GM21529 (cell line): ENCODE results near the gene NMB.
"Not testable (repeated sequence)": the region's sequence is repeated elsewhere in the genome, so short reads cannot be mapped to it uniquely, and the experiment has no call there.

Source experiments
- ATAC-seq: cut with Tn5 transposase; IDR thresholded peaks from one replicate; pipeline ENCODE4 v1.9.1; 2021; ENCODE audit not compliant: unreplicated experiment

Gene NMB, protein sequence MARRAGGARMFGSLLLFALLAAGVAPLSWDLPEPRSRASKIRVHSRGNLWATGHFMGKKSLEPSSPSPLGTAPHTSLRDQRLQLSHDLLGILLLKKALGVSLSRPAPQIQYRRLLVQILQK

GRCh38 chr15:84658080-84658787, at the start of gene NMB:
Gene NMB, minus strand, starts transcription at chr15:84658199. Its CDS starts 47 bp downstream, at chr15:84658152.
- ATAC-seq, result peak; percentile 59

DNA sequence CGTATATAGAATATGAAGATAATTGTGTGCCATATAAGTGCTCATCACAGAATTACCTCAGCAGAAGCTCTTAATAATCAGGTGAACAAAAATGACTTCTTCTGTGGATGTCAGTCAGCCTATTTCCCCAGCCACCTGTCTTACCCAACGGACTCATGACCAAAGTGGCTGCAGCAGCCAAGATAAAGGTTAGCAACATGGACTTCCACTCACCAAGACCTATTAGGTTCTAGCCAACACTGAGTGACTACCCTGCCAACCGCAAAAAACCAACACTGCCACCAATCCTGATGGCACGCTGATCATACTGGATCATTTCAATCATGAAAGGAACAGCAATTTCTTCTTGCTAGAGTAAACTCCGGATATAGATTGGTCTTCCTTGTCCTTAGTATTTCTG, 45.8 kb upstream of the NMB start:
- ATAC-seq, result no peak

GRCh38 chr15:84702961-84703482, 45.0 kb upstream of the NMB start:
- no peak for ATAC-seq

GRCh38 chr15:84699538-84700191, 41.7 kb upstream of the NMB start:
- ATAC-seq, result no peak

DNA sequence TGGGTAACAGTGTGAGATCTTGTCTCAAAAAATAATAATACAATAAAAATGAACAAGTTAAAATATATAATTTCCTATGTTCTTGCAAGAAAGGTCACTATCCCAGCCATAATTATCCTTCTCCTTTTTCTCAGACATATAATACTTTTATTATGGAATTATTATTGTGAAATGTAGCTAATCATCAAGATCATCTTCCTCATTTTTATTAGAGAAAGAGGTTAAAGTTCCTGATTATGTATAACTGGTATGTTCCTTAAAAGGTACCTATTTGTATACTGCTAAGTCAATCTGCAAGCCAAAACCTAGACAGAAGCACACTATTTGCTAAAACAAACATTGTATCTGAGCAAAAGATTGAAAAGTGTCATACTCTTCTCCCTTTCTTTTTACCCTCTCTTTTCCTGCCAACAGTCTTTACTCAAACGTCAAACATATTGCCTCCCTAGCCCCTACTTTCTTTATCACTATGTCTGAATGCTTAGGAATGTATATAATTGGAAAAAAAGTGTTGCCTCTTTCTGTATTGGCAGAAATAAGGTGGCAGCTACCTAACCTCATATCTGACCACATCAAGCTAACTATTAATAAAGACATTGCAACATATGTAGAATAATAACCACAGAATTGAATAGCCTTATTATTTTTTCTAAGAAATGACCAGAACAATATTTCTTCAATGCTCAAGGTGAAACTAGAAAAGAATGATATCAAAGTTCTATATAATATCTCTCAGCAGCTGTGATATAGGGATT, 39.4 kb upstream of the NMB start:
- no peak for ATAC-seq

GRCh38 chr15:84696757-84697156, 38.8 kb upstream of the NMB start:
- ATAC-seq, result no peak

- ATAC-seq, result no peak
Measured at GRCh38 chr15:84690342-84690741, 32.3 kb upstream of the NMB start.

DNA sequence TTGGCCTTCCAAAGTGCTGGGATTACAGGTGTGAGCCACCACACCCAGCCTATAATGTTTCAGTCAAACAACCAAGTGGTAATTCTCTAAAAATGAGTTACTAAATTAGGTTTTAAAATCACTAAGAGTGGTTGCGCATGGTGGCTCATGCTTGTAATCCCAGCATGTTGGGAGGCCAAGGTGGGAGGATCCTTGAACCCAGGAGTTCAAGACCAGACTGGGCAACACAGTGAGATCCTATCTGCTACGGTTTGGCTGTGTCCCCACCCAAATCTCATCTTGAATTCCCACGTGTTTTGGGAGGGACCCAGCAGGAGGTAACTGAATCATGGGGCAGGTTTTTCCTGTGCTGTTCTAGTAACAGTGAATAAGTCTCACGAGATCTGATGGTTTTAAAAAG, 31.9 kb upstream of the NMB start:
- no peak for ATAC-seq

GRCh38 chr15:84686446-84686845, 28.4 kb upstream of the NMB start:
- ATAC-seq, result not testable (repeated sequence)

- no peak for ATAC-seq
Measured at GRCh38 chr15:84685304-84685703, 27.3 kb upstream of the NMB start.

DNA sequence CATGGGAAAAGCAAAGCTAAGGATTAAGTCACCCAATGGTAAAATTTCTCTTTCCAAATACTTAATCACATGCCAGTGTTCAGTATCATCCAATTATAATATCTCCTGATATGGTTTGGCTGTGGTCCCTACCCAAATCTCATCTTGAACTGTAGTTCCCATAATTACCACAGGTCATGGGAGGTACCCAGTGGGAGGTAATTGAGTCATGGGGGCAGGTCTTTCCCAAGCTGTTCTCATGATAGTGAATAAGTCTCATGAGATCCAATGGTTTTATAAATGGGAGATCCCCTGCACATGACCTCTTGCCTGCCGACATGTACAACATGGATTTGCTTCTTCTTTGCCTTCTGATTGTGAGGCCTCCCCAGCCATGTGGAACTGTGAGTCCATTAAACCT, 26.1 kb upstream of the NMB start:
- ATAC-seq, result no peak

DNA sequence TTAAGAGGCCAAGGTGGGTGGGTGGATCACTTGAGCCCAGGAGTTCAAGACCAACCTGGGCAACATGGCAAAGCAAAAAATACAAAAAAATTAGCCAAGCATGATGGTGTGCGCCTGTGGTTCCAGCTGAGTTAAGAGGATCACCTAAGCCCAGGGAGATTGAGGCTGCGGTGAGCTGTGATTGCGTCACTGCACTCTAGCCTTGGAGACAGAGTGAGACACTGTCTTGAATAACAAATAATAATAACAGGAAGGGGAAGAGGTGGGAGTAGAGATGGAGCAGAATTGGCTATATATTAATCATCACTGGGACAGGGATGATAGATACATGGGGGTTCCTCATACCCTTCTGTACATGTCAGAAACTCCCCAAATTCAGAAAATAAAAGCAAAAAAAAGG, 23.8 kb upstream of the NMB start:
- peak; percentile 47 for ATAC-seq

DNA sequence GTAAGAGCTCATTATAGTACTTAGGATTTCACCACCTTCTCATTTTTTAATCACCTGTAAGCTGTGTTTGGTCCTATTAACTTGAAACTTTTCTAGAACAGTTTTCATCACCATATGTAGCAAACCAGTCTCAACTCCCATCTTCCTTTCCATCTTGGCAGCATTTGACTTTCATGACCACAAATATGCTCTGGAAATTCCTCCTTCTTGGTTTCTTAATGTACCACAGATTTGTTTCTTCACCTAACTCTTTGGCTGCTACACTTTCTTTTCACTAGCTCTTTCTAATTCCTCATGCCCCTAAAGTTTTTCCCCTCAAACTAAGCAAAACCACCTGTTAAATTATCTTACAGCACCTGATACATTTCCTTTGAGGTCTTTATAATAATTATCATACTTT, 13.2 kb upstream of the NMB start:
- no peak for ATAC-seq

- ATAC-seq, result no peak
Measured at GRCh38 chr15:84669726-84670125, 11.7 kb upstream of the NMB start.

- no peak for ATAC-seq
Measured at GRCh38 chr15:84668221-84668982, 10.4 kb upstream of the NMB start.

GRCh38 chr15:84666373-84666772, 8.4 kb upstream of the NMB start:
- ATAC-seq, result no peak

DNA sequence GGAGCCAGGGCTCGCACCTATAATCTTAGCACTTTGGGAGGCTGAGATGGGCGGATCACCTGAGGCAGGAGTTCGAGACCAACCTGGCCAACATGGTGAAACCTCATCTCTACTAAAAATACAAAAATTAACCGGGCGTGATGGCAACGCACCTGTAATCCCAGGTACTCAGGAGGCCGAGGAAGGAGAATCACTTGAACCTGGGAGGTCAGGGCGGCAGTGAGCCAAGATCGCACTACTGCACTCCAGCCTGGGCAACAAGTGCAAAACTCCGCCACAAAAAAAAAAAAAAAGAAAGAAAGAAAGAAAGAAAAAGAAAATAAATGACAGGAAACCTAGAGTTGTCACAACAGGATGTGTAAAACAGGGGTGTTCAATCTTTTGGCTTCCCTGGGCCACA, 3.0 kb upstream of the NMB start:
- ATAC-seq, result no peak

GRCh38 chr15:84659904-84660781, 2.1 kb upstream of the NMB start:
- ATAC-seq, result no peak

GRCh38 chr15:84658788-84659411, 901 bp upstream of the NMB start:
- ATAC-seq, result no peak

DNA sequence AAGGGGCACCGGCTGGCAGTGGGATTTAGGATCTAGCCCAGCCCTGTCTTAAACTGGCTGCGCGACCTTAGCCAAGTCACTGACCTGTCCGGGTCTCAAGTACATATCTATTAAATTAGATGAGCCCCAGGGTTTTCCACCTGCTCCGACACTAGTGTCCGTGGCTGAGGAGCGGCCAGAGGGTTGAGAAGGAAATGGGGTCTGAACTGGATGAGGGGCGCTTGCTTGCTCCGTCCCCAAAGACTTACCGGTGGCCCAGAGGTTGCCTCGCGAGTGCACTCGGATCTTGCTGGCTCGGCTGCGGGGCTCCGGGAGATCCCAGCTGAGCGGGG, 285 bp downstream of the NMB start:
- no peak for ATAC-seq
